Ovary (tissue), 3 donors: ENCODE measurements around the gene THADA.

Experiments used
- CTCF ChIP-seq, 3 donors: fragments of 450-650 bp in 2 of 3; fragments of 200-600 bp in 1 of 3; IDR thresholded peaks; one replicate each; pipeline versions ENCODE4 v1.5.1 to v1.8.0; 2016 to 2022; ENCODE audit warnings: antibody characterized with exemption in 3 of 3, mild to moderate bottlenecking in 1 of 3
- EP300 ChIP-seq: sonication (generic); formaldehyde crosslinking; IDR thresholded peaks from one replicate; pipeline ENCODE4 v1.6.1; 2017; ENCODE audit warnings: antibody characterized with exemption
- POLR2A ChIP-seq: fragments of 450-650 bp; IDR thresholded peaks from one replicate; pipeline ENCODE4 v1.6.1; 2017; ENCODE audit warnings: antibody characterized with exemption, mild to moderate bottlenecking, moderate library complexity
- donor health status: DM: no; HTN: no; CAD: no.

- TF ChIP-seq POLR2A (no peak), CTCF (IDR thresholded peaks at IDR 0.05) (no peak), EP300 (no peak)
Observed at GRCh38 chr2:43241558-43241957, 354.3 kb downstream of the THADA start.
